Measurements from ENCODE around the gene TRIO.
A peak's percentile ranks its signal among the peaks of the same experiment; 100 is the strongest.

TRIO gene

DNA sequence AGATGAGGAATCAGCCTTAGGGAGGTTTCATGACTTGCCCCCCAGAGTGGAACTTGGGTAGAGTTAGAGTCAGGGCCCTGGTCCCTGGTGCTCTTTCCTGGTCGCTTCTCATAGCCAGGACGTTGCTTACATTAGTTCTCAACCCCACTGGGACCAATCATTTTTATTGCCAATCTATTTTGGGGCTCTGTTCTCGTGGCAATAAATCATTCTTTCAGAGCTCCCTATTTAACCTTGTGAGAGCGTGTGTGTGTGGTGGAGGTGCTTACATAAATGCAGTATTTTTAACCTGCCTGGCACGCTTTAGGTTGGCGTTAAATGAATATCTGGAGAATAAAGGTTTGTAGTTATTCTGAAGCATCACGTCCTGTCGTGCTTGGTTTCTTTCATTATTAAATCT is 4.1 kb downstream of the TRIO start (continued):
- TF ChIP-seq ZNF561 (tag by site-specific recombination; IDR thresholded peaks at IDR 0.05; ENCODE audit: borderline replicate concordance) (peak; percentile 92), ZBTB8A (tag by site-specific recombination; IDR thresholded peaks at IDR 0.05) (peak; percentile 68), ZXDB (tag by site-specific recombination; IDR thresholded peaks at IDR 0.05) (peak; percentile 81), ZNF221 (tag by site-specific recombination; IDR thresholded peaks at IDR 0.05; ENCODE audit: borderline replicate concordance) (0 out of 2 replicates have a peak, but pooled peaks have one; percentile 49), ZNF623 (tag by site-specific recombination; IDR thresholded peaks at IDR 0.05) (0 out of 2 replicates have a peak, but pooled peaks have one; percentile 8), ZNF366 (tag by site-specific recombination; conservative IDR thresholded peaks at IDR 0.05) (peak; percentile 74), ZBTB48 (tag by site-specific recombination; IDR thresholded peaks at IDR 0.05) (peak; percentile 62; the same call in 1 of the 2 replicates), WT1 (tag by site-specific recombination; IDR thresholded peaks at IDR 0.05) (peak; percentile 92), SP2 (tag by site-specific recombination; IDR thresholded peaks at IDR 0.05) (peak; percentile 42), SCRT2 (tag by site-specific recombination; IDR thresholded peaks at IDR 0.05) (no peak), ZFP3 (tag by site-specific recombination; IDR thresholded peaks at IDR 0.05; ENCODE audit: low read depth) (0 out of 2 replicates have a peak, but pooled peaks have one; percentile 45), KLF10 (tag by site-specific recombination; IDR thresholded peaks at IDR 0.05) (peak; percentile 75), ZNF585B (tag by site-specific recombination; IDR thresholded peaks at IDR 0.05) (no peak), GLI4 (tag by site-specific recombination; IDR thresholded peaks at IDR 0.05) (no peak), ZNF610 (tag by site-specific recombination; IDR thresholded peaks at IDR 0.05; ENCODE audit: borderline replicate concordance) (peak; percentile 73; the same call in 1 of the 2 replicates), ZNF747 (tag by site-specific recombination; IDR thresholded peaks at IDR 0.05) (no peak), ZFP37 (tag by site-specific recombination; IDR thresholded peaks at IDR 0.05) (no peak), ZNF707 (tag by site-specific recombination; IDR thresholded peaks at IDR 0.05) (no peak), ZNF350 (tag by site-specific recombination; IDR thresholded peaks at IDR 0.05) (no peak), ZNF785 (tag by site-specific recombination; IDR thresholded peaks at IDR 0.05) (no peak), ZBTB1 (tag by site-specific recombination; IDR thresholded peaks at IDR 0.05) (0 out of 2 replicates have a peak, but pooled peaks have one; percentile 48), ZNF777 (tag by site-specific recombination; IDR thresholded peaks at IDR 0.05; ENCODE audit: borderline replicate concordance) (no peak), ZNF19 (tag by site-specific recombination; IDR thresholded peaks at IDR 0.05; ENCODE audit: low read depth) (no peak), ZNF394 (tag by site-specific recombination; IDR thresholded peaks at IDR 0.05; ENCODE audit: borderline replicate concordance) (peak; percentile 55; the same call in 1 of the 2 replicates), IKZF3 (tag by site-specific recombination; IDR thresholded peaks at IDR 0.05) (peak; percentile 97), ZNF843 (tag by site-specific recombination; IDR thresholded peaks at IDR 0.05) (peak; percentile 98), TRIM28 (IDR thresholded peaks at IDR 0.05; ENCODE audit: borderline replicate concordance, low read length) (no peak), ZIC2 (tag by site-specific recombination; IDR thresholded peaks at IDR 0.05) (peak; percentile 53; the same call in 1 of the 2 replicates), ZNF558 (tag by site-specific recombination; IDR thresholded peaks at IDR 0.05) (peak; percentile 49; the same call in 1 of the 2 replicates)
- TF ChIP-seq, protein P1, sequence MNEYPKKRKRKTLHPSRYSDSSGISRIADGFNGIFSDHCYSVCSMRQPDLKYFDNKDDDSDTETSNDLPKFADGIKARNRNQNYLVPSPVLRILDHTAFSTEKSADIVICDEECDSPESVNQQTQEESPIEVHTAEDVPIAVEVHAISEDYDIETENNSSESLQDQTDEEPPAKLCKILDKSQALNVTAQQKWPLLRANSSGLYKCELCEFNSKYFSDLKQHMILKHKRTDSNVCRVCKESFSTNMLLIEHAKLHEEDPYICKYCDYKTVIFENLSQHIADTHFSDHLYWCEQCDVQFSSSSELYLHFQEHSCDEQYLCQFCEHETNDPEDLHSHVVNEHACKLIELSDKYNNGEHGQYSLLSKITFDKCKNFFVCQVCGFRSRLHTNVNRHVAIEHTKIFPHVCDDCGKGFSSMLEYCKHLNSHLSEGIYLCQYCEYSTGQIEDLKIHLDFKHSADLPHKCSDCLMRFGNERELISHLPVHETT (tag by site-specific recombination; IDR thresholded peaks at IDR 0.05): peak; percentile 92
- TF ChIP-seq, protein P2, sequence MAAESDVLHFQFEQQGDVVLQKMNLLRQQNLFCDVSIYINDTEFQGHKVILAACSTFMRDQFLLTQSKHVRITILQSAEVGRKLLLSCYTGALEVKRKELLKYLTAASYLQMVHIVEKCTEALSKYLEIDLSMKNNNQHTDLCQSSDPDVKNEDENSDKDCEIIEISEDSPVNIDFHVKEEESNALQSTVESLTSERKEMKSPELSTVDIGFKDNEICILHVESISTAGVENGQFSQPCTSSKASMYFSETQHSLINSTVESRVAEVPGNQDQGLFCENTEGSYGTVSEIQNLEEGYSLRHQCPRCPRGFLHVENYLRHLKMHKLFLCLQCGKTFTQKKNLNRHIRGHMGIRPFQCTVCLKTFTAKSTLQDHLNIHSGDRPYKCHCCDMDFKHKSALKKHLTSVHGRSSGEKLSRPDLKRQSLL (tag by site-specific recombination; IDR thresholded peaks at IDR 0.05): 0 out of 2 replicates have a peak, but pooled peaks have one; percentile 33
- TF ChIP-seq, protein P3, sequence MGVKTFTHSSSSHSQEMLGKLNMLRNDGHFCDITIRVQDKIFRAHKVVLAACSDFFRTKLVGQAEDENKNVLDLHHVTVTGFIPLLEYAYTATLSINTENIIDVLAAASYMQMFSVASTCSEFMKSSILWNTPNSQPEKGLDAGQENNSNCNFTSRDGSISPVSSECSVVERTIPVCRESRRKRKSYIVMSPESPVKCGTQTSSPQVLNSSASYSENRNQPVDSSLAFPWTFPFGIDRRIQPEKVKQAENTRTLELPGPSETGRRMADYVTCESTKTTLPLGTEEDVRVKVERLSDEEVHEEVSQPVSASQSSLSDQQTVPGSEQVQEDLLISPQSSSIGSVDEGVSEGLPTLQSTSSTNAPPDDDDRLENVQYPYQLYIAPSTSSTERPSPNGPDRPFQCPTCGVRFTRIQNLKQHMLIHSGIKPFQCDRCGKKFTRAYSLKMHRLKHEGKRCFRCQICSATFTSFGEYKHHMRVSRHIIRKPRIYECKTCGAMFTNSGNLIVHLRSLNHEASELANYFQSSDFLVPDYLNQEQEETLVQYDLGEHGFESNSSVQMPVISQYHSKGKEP (tag by site-specific recombination; IDR thresholded peaks at IDR 0.05): peak; percentile 92
- TF ChIP-seq, protein P4, sequence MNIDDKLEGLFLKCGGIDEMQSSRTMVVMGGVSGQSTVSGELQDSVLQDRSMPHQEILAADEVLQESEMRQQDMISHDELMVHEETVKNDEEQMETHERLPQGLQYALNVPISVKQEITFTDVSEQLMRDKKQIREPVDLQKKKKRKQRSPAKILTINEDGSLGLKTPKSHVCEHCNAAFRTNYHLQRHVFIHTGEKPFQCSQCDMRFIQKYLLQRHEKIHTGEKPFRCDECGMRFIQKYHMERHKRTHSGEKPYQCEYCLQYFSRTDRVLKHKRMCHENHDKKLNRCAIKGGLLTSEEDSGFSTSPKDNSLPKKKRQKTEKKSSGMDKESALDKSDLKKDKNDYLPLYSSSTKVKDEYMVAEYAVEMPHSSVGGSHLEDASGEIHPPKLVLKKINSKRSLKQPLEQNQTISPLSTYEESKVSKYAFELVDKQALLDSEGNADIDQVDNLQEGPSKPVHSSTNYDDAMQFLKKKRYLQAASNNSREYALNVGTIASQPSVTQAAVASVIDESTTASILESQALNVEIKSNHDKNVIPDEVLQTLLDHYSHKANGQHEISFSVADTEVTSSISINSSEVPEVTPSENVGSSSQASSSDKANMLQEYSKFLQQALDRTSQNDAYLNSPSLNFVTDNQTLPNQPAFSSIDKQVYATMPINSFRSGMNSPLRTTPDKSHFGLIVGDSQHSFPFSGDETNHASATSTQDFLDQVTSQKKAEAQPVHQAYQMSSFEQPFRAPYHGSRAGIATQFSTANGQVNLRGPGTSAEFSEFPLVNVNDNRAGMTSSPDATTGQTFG (tag by site-specific recombination; IDR thresholded peaks at IDR 0.05; ENCODE audit: borderline replicate concordance): no peak
- TF ChIP-seq, protein P5, sequence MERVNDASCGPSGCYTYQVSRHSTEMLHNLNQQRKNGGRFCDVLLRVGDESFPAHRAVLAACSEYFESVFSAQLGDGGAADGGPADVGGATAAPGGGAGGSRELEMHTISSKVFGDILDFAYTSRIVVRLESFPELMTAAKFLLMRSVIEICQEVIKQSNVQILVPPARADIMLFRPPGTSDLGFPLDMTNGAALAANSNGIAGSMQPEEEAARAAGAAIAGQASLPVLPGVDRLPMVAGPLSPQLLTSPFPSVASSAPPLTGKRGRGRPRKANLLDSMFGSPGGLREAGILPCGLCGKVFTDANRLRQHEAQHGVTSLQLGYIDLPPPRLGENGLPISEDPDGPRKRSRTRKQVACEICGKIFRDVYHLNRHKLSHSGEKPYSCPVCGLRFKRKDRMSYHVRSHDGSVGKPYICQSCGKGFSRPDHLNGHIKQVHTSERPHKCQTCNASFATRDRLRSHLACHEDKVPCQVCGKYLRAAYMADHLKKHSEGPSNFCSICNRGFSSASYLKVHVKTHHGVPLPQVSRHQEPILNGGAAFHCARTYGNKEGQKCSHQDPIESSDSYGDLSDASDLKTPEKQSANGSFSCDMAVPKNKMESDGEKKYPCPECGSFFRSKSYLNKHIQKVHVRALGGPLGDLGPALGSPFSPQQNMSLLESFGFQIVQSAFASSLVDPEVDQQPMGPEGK (tag by site-specific recombination; IDR thresholded peaks at IDR 0.05): peak; percentile 75
